GM10847 (cell line): Measurements from ENCODE around the gene IGF2.

ENCODE experiments used
- POLR2A ChIP-seq: IDR thresholded peaks from 2 replicates; pipeline ENCODE4 v1.6.1; 2011; ENCODE audit not compliant: insufficient read length; ENCODE audit errors: extremely low read depth

The IGF2 gene

GRCh38 chr11:2098691-2099515 lies 40.3 kb downstream of the IGF2 start:
- no peak for TF ChIP-seq POLR2A

GRCh38 chr11:2097998-2098690 lies 41.0 kb downstream of the IGF2 start:
- no peak for TF ChIP-seq POLR2A

- no peak for TF ChIP-seq POLR2A
Observed at GRCh38 chr11:2097356-2097997, 41.7 kb downstream of the IGF2 start.

- TF ChIP-seq POLR2A: no peak
Observed at GRCh38 chr11:2096919-2097301, 42.3 kb downstream of the IGF2 start.

GRCh38 chr11:2096011-2096918 lies 42.9 kb downstream of the IGF2 start:
- TF ChIP-seq POLR2A: no peak

- no peak for TF ChIP-seq POLR2A
Observed at GRCh38 chr11:2095542-2095941, 43.6 kb downstream of the IGF2 start.

GRCh38 chr11:2095198-2095520 lies 44.0 kb downstream of the IGF2 start:
- TF ChIP-seq POLR2A: no peak

GRCh38 chr11:2094354-2095197 lies 44.6 kb downstream of the IGF2 start:
- no peak for TF ChIP-seq POLR2A

GRCh38 chr11:2093575-2094353 lies 45.4 kb downstream of the IGF2 start:
- no peak for TF ChIP-seq POLR2A

GRCh38 chr11:2092956-2093412 lies 46.2 kb downstream of the IGF2 start:
- TF ChIP-seq POLR2A: no peak

- no peak for TF ChIP-seq POLR2A
Observed at GRCh38 chr11:2092464-2092910, 46.7 kb downstream of the IGF2 start.

GRCh38 chr11:2091786-2092463 lies 47.3 kb downstream of the IGF2 start:
- no peak for TF ChIP-seq POLR2A
